Gastrocnemius medialis (tissue), 4 donors: Measurements from ENCODE around the gene RIPK3. TPM values are rescaled to one million over a fixed set of nuclear protein-coding genes. Genes with fewer than 3 reads are reported as not detected.

Experiments
- ATAC-seq, 2 donors: fragments of 150-250 bp; one replicate each; pipeline ENCODE4 v1.9.1; 2016
- DNase-seq, 2 donors: peaks; one replicate each; pipeline ENCODE4 v3.0.0-alpha.2; 2019
- H3K27ac ChIP-seq, 4 donors: fragments of 200-600 bp; sonication (generic); 1 replicate in 1 of 4; 2 replicates in 3 of 4; pipeline ENCODE4 v1.5.1; 2016 to 2018; ENCODE audit warnings: mild to moderate bottlenecking in 2 of 4, moderate library complexity in 1 of 4
- H3K27me3 ChIP-seq, 3 donors: fragments of 200-600 bp; sonication (generic) in 2 of 3; 1 replicate in 1 of 3; 2 replicates in 2 of 3; pipeline versions ENCODE4 v1.5.1 to v1.6.0; 2016 to 2019; ENCODE audit warnings: mild to moderate bottlenecking in 1 of 3, moderate library complexity in 1 of 3
- H3K36me3 ChIP-seq, 2 donors: fragments of 200-600 bp; sonication (generic) in 1 of 2; one replicate each; pipeline ENCODE4 v1.5.1; 2017 to 2018
- H3K4me1 ChIP-seq, 2 donors: fragments of 200-600 bp; sonication (generic) in 1 of 2; one replicate each; pipeline ENCODE4 v1.5.1; 2016 to 2017; ENCODE audit warnings: mild to moderate bottlenecking in 2 of 2
- H3K4me3 ChIP-seq, 4 donors: fragments of 200-600 bp; sonication (generic) in 3 of 4; 1 replicate in 1 of 4; 2 replicates in 3 of 4; pipeline ENCODE4 v1.5.1; 2016 to 2019; ENCODE audit warnings: mild to moderate bottlenecking in 2 of 4
- H3K9me3 ChIP-seq, 3 donors: fragments of 200-600 bp; sonication (generic) in 2 of 3; 1 replicate in 1 of 3; 2 replicates in 2 of 3; pipeline ENCODE4 v1.5.1; 2016 to 2019
- CTCF ChIP-seq, 5 experiments: fragments of 450-650 bp in 3 of 5; fragments of 200-600 bp in 2 of 5; sonication (generic) in 2 of 5; IDR thresholded peaks in 4 of 5; conservative IDR thresholded peaks in 1 of 5; 1 replicate in 4 of 5; 2 replicates in 1 of 5; pipeline ENCODE4 v1.5.1; 2016 to 2019; ENCODE audit warnings: antibody characterized with exemption in 5 of 5, mild to moderate bottlenecking in 3 of 5, moderate library complexity in 3 of 5
- POLR2A ChIP-seq, 2 donors: fragments of 450-650 bp; IDR thresholded peaks; one replicate each; pipeline ENCODE4 v1.6.1; 2017; ENCODE audit warnings: antibody characterized with exemption in 2 of 2, mild to moderate bottlenecking in 2 of 2, moderate library complexity in 2 of 2
- in situ Hi-C, 4 donors: fragments of 200-750 bp; cut with MboI; loops; one replicate each; pipeline versions ENCODE4 v1.15.0 to v1.8.0; 2017; ENCODE audit warnings: low sequenced_read_pairs in 4 of 4
- intact Hi-C: fragments of 100-400 bp; cut with DNase I; formaldehyde crosslinking; loops from one replicate; pipeline ENCODE4 v1.15.1; 2023; ENCODE audit warnings: low total_unique reads
- total RNA-seq, 4 donors: library from RNA; depleted of rRNA; stranded (reverse); fragments of >200 nt; gene quantifications; one replicate each; pipeline versions ENCODE4 v1.1.0 to v1.2.3, GENCODE V29; 2016

RIPK3 gene
- total RNA-seq, 4 donors from 2014 or later, result 0.66 to 1.6 (median 0.97) TPM

GRCh38 chr14:24290746-24291145, 49.0 kb downstream of the RIPK3 start:
- Histone ChIP-seq H3K36me3 (peaks cover 0 to 31% of the 10 kb centered on the region in 2 donors), H3K27me3 (no peaks in the 10 kb centered on the region), H3K4me3 (no peak overlapping the region), H3K4me1 (no peaks in the 10 kb centered on the region), H3K27ac (no peak overlapping the region), H3K9me3 (no peaks in the 10 kb centered on the region)
- intact Hi-C loops (loop anchor here (10.0 kb wide), 1 partner anchor 126 kb away; the partner anchor contains the start of gene IRF9), in situ Hi-C loops (loop anchor here in 1 of 4 donors (10.0 kb wide), 1 partner anchor 46 kb away; the partner anchor contains the start of gene TINF2)
- DNase-seq (no peak), ATAC-seq (no peak)
- no peak for TF ChIP-seq CTCF (IDR thresholded peaks at IDR 0.05 in 4 of 5, conservative IDR thresholded peaks at IDR 0.05 in 1 of 5)

- no peak for TF ChIP-seq POLR2A (IDR thresholded peaks at IDR 0.05)
- TF ChIP-seq CTCF (IDR thresholded peaks at IDR 0.05 in 4 of 5, conservative IDR thresholded peaks at IDR 0.05 in 1 of 5), result no peak
- intact Hi-C loops, result loop anchor here (10.0 kb wide), 1 partner anchor 125 kb away; the partner anchor contains the start of gene IRF9
- DNase-seq, result no peak
Measured at GRCh38 chr14:24289649-24290280, 50.0 kb downstream of the RIPK3 start.

GRCh38 chr14:24286996-24287395, 52.8 kb downstream of the RIPK3 start:
- ATAC-seq, result no peak
- H3K4me3 ChIP-seq, result no peak overlapping the region
- TF ChIP-seq POLR2A (IDR thresholded peaks at IDR 0.05) (no peak), CTCF (IDR thresholded peaks at IDR 0.05 in 4 of 5, conservative IDR thresholded peaks at IDR 0.05 in 1 of 5) (no peak)
- H3K27me3 ChIP-seq, result no peaks in the 10 kb centered on the region
- no peaks in the 10 kb centered on the region for H3K4me1 ChIP-seq
- intact Hi-C loops, result no loop called here
- no peaks in the 10 kb centered on the region for H3K9me3 ChIP-seq
- no peak overlapping the region for H3K27ac ChIP-seq
- in situ Hi-C loops, result no loop called here
- no peak for DNase-seq
- peaks cover 0 to 24% of the 10 kb centered on the region in 2 donors for H3K36me3 ChIP-seq

More at GRCh38 chr14:24289649-24290280, 50.0 kb downstream of the RIPK3 start:
- in situ Hi-C loops, result loop anchor here in 1 of 4 donors (10.0 kb wide), 1 partner anchor 45 kb away; the partner anchor contains the start of gene TINF2
- ATAC-seq, result no peak
- H3K9me3 ChIP-seq, result no peaks in the 10 kb centered on the region
- H3K27me3 ChIP-seq, result no peaks in the 10 kb centered on the region
- H3K4me1 ChIP-seq, result no peaks in the 10 kb centered on the region
- no peak overlapping the region for H3K4me3 ChIP-seq
- H3K36me3 ChIP-seq, result peaks cover 0 to 31% of the 10 kb centered on the region in 2 donors
- no peak overlapping the region for H3K27ac ChIP-seq

Other genes with a start within 250 kb of the RIPK3 start
- 1 to 10 TPM; 1.9 to 9.8 (median 3.6) TPM for gene PCK2, start 245.7 kb downstream of the RIPK3 start, total RNA-seq
- gene DCAF11, start 225.2 kb downstream of the RIPK3 start, total RNA-seq, result 100 to 1,000 TPM in 1 of 4 donors, 10 to 100 TPM in 3; 52.4 to 113 (median 88.7) TPM
- 1 to 10 TPM in 3 of 4 donors, under 1 TPM in 1; 0.82 to 4.5 (median 2.4) TPM for gene NRL, start 225.0 kb downstream of the RIPK3 start, total RNA-seq
- 10 to 100 TPM; 45.3 to 91.3 (median 65.4) TPM for gene FITM1, start 209.3 kb downstream of the RIPK3 start, total RNA-seq
- 100 to 1,000 TPM in 2 of 4 donors, 10 to 100 TPM in 2; 63.3 to 158 (median 87.5) TPM for gene PSME1, start 203.8 kb downstream of the RIPK3 start, total RNA-seq
- 10 to 100 TPM; 13.6 to 18.8 (median 16.3) TPM for gene EMC9, start 198.4 kb downstream of the RIPK3 start, total RNA-seq
- 10 to 100 TPM; 13.7 to 53.2 (median 21.5) TPM for gene PSME2, start 193.4 kb downstream of the RIPK3 start, total RNA-seq
- gene RNF31, start 192.5 kb downstream of the RIPK3 start, total RNA-seq, result 100 to 1,000 TPM in 1 of 4 donors, 10 to 100 TPM in 3; 63.3 to 140 (median 82.4) TPM
- 10 to 100 TPM in 3 of 4 donors, 1 to 10 TPM in 1; 6.5 to 36.7 (median 11.9) TPM for gene IRF9, start 178.7 kb downstream of the RIPK3 start, total RNA-seq
- gene REC8, start 167.9 kb downstream of the RIPK3 start, total RNA-seq, result 1 to 10 TPM in 1 of 4 donors, under 1 TPM in 2, not detected in 1; 0.27 to 3.1 (median 0.82) TPM
- gene IPO4, start 151.2 kb downstream of the RIPK3 start, total RNA-seq, result 10 to 100 TPM; 35.7 to 73.2 (median 55.4) TPM
- gene TM9SF1, start 144.6 kb downstream of the RIPK3 start, total RNA-seq, result 10 to 100 TPM; 31.4 to 46.4 (median 36.7) TPM
- not detected for gene TSSK4, start 134.3 kb downstream of the RIPK3 start, total RNA-seq
- gene CHMP4A, start 126.5 kb downstream of the RIPK3 start, total RNA-seq, result 10 to 100 TPM; 13.6 to 29.8 (median 20.7) TPM
- 10 to 100 TPM in 3 of 4 donors, 1 to 10 TPM in 1; 6.7 to 19.2 (median 13.9) TPM for gene MDP1, start 123.9 kb downstream of the RIPK3 start, total RNA-seq
- gene NEDD8, start 107.6 kb downstream of the RIPK3 start, total RNA-seq, result 100 to 1,000 TPM; 141 to 178 (median 162) TPM
- gene GMPR2, start 107.1 kb downstream of the RIPK3 start, total RNA-seq, result 10 to 100 TPM; 15.4 to 44.8 (median 27.4) TPM
- gene TINF2, start 97.4 kb downstream of the RIPK3 start, total RNA-seq, result 10 to 100 TPM; 41.4 to 77.1 (median 50.7) TPM
- under 1 TPM in 1 of 4 donors, not detected in 3; 0.20 TPM for gene TGM1, start 76.8 kb downstream of the RIPK3 start, total RNA-seq
- gene RABGGTA, start 68.4 kb downstream of the RIPK3 start, total RNA-seq, result 10 to 100 TPM; 20.9 to 32.8 (median 28.0) TPM
- gene DHRS1, start 40.2 kb downstream of the RIPK3 start, total RNA-seq, result 10 to 100 TPM in 2 of 4 donors, 1 to 10 TPM in 2; 1.9 to 12.2 (median 8.2) TPM
- 10 to 100 TPM; 27.2 to 43.5 (median 32.2) TPM for gene NOP9, start 40.1 kb downstream of the RIPK3 start, total RNA-seq
- 1 to 10 TPM in 1 of 4 donors, under 1 TPM in 3; 0.39 to 1.5 (median 0.88) TPM for gene CIDEB, start 32.0 kb downstream of the RIPK3 start, total RNA-seq
- gene LTB4R2, start 29.9 kb downstream of the RIPK3 start, total RNA-seq, result 1 to 10 TPM in 2 of 4 donors, under 1 TPM in 2; 0.39 to 3.3 (median 2.0) TPM
- gene LTB4R, start 28.5 kb downstream of the RIPK3 start, total RNA-seq, result 1 to 10 TPM in 2 of 4 donors, under 1 TPM in 2; 0.13 to 2.2 (median 0.75) TPM
- gene ADCY4, start 4.9 kb downstream of the RIPK3 start, total RNA-seq, result 10 to 100 TPM in 1 of 4 donors, 1 to 10 TPM in 3; 7.9 to 16.6 (median 8.7) TPM
- gene NFATC4, start 28.2 kb upstream of the RIPK3 start, total RNA-seq, result 10 to 100 TPM in 1 of 4 donors, 1 to 10 TPM in 3; 4.6 to 13.2 (median 7.5) TPM
- 1 to 10 TPM in 3 of 4 donors, under 1 TPM in 1; 0.87 to 3.7 (median 2.1) TPM for gene NYNRIN, start 59.0 kb upstream of the RIPK3 start, total RNA-seq
- gene CBLN3, start 89.7 kb upstream of the RIPK3 start, total RNA-seq, result under 1 TPM in 3 of 4 donors, not detected in 1; 0.16 to 0.36 (median 0.24) TPM
- gene KHNYN, start 90.0 kb upstream of the RIPK3 start, total RNA-seq, result 10 to 100 TPM; 35.1 to 50.5 (median 44.7) TPM
- 10 to 100 TPM; 21.7 to 51.4 (median 38.3) TPM for gene SDR39U1, start 102.8 kb upstream of the RIPK3 start, total RNA-seq
- gene CMA1, start 168.3 kb upstream of the RIPK3 start, total RNA-seq, result under 1 TPM in 1 of 4 donors, not detected in 3; 0.76 TPM
- 1 to 10 TPM in 1 of 4 donors, under 1 TPM in 1, not detected in 2; 0.72 to 1.3 TPM for gene CTSG, start 236.3 kb upstream of the RIPK3 start, total RNA-seq